ENCODE data around the gene PPFIA4.

PPFIA4 gene

DNA sequence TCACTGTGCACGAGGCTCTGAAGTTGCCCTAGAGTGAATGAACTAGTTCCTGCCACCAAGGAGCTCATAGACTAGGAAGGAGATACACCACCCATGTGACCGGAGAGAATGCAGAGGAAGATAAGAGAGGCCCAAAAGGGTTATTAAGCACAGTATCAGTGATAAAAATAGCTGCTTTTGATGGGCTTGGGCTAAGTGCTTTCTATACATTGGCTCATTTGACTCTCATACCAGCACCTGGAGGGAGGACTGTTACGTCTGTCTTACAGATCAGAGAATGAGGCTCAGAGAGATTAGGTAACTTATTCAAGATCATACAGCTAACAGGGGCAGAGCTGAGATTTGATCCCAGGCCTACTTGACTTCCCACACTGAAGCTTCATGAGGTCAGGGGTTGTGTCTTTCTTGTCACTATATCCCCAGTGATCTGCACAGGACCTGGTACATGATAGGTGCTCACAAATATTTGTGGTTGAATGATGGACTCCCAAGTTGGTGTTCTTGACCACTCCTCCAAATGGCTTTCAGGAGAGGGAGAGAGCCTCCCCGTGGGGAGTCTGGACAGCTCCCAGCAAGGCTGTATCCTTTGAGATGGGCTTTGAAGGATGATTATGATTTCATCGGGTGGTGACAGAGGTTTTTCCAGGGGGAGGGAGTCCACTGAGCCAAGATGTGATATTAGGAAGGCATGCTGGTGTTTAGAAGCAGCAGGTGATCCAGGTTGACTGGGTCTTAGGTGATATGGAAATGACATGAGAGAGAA is 14.4 kb downstream of the PPFIA4 start:
- no peak for DNase-seq (ENCODE audit: low spot score)

GRCh38 chr1:203041351-203041932 is 15.2 kb downstream of the PPFIA4 start:
- no peak for DNase-seq (ENCODE audit: low spot score)

- DNase-seq (ENCODE audit: low spot score) = no peak
Observed at GRCh38 chr1:203043830-203044545, 17.7 kb downstream of the PPFIA4 start.

GRCh38 chr1:203044546-203045250 is 18.4 kb downstream of the PPFIA4 start:
- DNase-seq (ENCODE audit: low spot score) = no peak

DNA sequence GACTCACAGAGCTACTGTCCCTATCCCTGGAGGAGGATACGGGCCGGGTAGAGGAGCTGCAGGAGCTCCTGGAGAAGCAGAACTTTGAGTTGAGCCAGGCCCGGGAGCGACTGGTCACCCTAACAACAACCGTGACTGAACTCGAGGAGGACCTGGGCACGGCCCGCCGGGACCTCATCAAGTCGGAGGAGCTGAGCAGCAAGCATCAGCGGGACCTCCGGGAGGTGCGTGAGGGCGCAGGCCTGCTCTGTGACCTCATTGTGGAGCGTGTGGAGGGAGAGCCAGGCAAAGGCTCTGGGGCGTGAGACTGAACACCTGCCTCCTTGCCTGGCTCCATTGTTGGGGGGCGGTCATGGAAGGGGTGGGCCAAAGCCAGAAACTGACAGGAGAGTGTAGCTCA is 19.0 kb downstream of the PPFIA4 start:
- no peak for DNase-seq (ENCODE audit: low spot score)

DNA sequence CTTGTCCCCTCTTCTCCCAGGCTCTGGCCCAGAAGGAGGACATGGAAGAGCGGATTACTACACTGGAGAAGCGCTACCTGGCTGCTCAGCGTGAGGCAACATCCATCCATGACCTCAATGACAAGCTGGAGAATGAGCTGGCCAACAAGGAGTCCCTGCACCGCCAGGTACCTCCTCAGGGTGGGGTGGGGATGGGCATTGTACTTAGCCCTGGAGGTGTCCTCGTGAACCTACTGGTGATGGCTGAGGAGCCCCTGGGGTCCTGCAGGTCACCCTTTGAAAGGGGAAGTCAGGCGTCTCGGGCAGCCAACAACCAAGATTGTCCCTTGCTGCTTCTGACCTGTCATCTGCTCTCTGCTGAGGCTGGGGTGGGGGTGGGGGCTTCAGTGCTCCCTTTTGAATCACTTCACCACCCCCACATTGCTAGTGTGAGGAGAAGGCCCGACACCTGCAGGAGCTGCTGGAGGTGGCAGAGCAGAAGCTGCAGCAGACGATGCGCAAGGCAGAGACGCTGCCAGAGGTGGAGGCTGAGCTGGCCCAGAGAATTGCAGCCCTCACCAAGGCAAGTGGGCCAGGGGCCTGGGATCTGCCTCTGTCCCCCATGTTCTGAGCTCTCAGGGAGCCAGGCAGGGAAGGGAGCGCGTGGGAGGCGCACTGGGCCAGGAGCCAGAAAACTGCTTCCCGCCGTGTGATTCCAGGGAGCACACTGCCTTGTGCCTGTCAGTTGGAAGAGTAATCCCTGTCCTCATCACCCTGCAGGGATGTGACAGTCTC is 19.7 kb downstream of the PPFIA4 start:
- DNase-seq (ENCODE audit: low spot score) = no peak

DNA sequence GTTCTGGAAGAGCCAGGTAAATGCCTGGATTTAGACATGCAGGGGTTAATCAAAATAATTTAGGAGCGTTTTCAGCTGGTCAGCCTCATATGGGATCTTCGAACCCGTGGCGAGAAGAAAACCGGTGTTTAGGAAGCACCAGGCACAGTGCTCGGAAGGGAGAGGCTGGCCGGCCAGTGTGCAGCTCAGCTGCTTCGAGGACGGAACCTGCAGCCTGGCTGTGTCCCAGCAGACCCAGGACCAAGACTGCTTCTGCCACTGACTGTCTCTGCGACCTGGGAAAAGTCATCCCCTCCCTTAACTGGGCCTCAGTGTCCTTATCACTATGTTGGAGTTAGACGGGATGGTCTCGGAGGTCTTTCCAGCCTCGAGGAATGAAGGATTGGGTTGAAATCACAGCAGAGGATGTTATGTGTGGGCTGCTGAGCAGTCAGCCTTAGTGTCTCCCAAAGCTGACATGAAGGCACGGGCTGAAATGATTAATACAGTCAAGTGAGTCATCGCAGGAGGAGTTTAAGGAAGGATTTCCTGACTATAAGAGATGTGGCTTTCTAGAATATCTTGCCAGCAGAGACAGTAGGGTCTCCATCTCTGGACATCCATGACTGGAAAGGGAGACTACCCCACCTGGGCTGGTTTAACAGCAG is 20.8 kb downstream of the PPFIA4 start:
- peak; percentile 90 for DNase-seq (ENCODE audit: low spot score)

DNA sequence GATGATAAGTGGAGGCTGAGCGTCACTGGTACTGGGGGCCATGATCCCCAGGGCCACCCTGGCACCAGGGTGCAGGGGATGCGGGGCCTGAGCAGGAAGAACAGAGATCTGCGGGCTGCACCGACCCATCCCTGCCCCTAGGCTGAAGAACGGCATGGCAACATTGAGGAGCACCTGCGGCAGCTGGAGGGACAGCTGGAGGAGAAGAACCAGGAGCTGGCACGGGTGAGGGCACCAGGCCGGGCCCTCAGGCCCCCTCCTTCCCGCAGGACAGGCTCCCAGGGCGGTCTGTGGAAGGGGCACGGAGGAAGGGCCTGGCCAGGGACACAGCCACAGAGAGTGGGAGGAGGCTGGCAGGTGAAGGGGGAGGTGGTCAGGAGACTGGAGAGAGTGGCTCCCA is 21.8 kb downstream of the PPFIA4 start:
- no peak for DNase-seq (ENCODE audit: low spot score)

DNA sequence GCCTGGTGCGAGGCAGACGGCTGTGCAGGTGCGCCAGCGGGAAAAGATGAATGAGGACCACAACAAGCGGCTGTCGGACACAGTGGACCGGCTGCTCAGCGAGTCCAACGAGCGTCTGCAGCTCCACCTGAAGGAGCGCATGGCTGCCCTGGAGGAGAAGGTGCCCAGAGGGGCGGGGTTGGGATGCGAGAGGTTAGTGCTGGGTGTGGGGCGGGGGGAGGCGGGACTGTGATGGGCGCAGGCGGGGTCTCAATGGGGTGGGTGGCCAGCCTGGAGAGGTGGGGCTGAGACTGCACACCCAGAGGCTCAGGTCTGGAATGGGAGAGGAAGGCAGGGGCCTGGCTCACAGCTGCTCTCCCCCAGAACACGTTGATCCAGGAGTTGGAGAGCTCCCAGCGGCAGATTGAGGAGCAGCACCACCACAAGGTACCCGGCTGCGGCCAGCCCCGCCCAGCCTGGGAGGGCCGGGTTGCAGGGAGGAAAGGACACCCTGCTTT is 22.3 kb downstream of the PPFIA4 start:
- no peak for DNase-seq (ENCODE audit: low spot score)

GRCh38 chr1:203049077-203049476 is 22.8 kb downstream of the PPFIA4 start:
- no peak for DNase-seq (ENCODE audit: low spot score)

DNA sequence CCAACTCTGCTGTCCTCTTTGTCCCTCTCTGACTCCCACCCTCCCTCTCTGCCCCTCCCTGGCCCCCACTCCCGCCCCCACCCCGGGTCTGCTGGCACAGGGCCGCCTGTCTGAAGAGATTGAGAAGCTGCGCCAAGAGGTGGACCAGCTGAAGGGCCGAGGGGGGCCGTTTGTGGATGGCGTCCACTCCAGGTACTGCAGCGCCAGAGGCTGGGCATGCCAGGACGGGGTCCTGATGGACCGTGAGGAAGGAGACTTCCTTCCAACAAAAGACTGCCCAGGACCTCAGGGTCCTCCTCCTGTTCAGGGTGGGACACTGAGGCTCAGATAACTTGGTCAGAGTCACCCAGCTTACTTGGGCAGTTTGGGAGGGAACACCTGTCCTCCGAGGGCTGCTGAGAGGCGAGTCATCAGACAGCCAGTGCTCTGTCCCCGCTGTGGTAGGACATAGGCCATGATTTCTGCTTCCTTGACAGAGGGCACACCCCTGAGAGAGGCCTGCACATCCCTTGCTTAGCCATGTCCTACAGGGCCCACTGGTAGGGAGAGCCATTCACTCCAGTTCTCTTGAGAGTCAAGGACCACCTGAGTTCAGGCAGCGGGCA is 23.4 kb downstream of the PPFIA4 start:
- no peak for DNase-seq (ENCODE audit: low spot score)

DNA sequence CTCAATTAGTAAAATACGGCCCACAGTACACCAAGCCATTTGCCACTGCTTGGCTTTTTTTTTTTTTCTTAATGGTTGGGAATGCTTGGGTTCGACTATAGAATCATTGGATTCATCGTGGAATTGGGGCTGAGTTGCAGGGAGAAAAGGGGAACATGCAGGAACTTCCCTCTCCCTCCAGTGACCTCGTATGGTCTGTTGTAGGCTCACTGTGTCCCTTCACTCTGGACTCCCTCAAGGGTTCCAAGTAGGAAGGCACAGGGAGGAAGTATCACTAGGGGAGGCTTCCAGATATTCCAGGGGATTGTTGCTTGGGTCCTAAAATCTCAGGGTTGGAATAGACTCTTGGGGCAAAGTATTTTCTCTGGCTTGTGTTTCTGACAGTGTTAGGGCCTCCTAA is 24.5 kb downstream of the PPFIA4 start:
- DNase-seq (ENCODE audit: low spot score) = no peak

DNA sequence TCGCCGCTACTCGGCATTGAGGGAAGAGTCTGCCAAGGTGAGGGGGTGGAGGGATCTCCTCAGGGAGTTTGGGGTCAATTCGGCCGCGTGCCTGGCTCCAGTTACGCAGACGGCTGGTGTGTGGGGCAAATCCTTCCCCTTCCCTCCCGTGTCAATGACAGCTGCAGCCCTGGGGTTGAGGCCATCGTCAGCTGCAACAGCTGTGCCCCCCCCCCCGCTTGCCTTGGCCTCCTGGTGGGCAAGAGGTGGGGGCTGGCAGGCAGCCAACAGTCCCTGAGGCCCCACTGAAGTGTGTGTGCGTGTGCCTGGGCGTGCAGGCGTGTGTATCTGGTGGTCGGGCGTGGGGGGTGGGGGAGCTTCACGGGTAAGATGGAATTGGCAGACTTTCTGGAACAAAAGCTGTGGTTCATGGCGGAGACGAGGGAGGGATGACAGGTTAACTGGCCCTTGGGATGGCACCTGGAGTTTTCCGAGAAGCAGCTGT is 25.6 kb downstream of the PPFIA4 start:
- no peak for DNase-seq (ENCODE audit: low spot score)

- no peak for DNase-seq (ENCODE audit: low spot score)
Observed at GRCh38 chr1:203052601-203053000, 26.3 kb downstream of the PPFIA4 start.

GRCh38 chr1:203054184-203054583 is 27.9 kb downstream of the PPFIA4 start:
- DNase-seq (ENCODE audit: low spot score) = no peak

DNA sequence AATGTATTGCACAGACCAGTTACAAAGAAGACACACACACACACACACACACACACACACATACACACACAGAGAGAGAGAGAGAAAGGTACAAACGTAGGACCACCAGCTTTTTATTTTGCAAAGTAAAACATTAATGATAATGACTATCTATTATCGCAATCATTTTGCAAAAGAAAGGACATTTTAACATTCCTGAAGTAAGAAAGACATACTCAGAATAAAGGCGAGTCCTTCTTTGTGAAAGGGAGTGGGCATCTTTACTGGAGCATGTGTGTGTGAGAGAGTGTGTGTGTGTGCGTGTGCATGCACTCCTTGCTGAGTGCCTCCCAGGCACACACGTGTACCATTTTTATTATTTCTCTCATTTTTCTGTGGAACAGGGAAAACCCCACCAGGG is 28.4 kb downstream of the PPFIA4 start:
- no peak for DNase-seq (ENCODE audit: low spot score)

GRCh38 chr1:203055161-203055799 is 29.0 kb downstream of the PPFIA4 start:
- no peak for DNase-seq (ENCODE audit: low spot score)

- DNase-seq (ENCODE audit: low spot score) = no peak
Observed at GRCh38 chr1:203056012-203056411, 29.7 kb downstream of the PPFIA4 start.

GRCh38 chr1:203056516-203056915 is 30.2 kb downstream of the PPFIA4 start:
- DNase-seq (ENCODE audit: low spot score) = no peak
